ENCODE data around the gene DST. TPM values are rescaled to one million over a fixed set of nuclear protein-coding genes. Genes with fewer than 3 reads are reported as not detected.

Gene DST
- total and polyA plus RNA-seq, 2 of the 4 experiments (the other 2 are of a cell fraction), result 97.7 to 452 TPM

DNA sequence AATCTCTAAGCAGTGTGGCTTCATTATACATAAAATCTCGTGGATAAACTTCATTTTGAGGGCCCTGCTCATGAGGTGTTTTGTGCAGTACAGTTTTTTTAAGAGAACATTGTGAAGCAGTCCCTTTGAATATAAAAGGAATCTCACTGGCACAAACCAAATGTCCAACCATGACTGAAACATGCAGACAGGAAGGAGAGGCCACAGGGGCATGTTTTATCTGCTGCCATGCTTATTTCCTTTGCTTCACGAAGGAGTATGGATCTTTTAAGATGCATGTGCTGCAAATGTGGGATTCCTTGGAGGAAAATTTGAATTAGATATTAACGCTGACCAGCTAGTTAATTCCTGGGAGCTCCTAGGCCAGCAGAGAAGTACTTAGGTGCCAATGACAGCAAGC is 192.3 kb downstream of the DST start:
- Histone ChIP-seq H3K4ac (ENCODE audit: low read depth, low read length) (no peak overlapping the region), H3K9me1 (ENCODE audit: insufficient read depth, low read length) (peaks cover 3% of the 10 kb centered on the region; the same call in 1 of the 2 replicates), H3K23ac (ENCODE audit: low read depth, low read length) (no peak overlapping the region), H2BK20ac (ENCODE audit: low read depth, low read length) (no peak overlapping the region), H3K36me3 (ENCODE audit: control insufficient read depth, insufficient read depth, low read length) (peaks cover 4% of the 10 kb centered on the region), H3K9ac (ENCODE audit: low read depth, low read length) (no peak overlapping the region), H3K27ac (ENCODE audit: insufficient read depth, low read length) (no peak overlapping the region), H4K20me1 (ENCODE audit: insufficient read depth, low read length) (no peaks in the 10 kb centered on the region), H3K14ac (replicated peaks; ENCODE audit: low read depth, low read length) (no peak overlapping the region), H3K4me2 (ENCODE audit: low read depth, low read length) (no peak overlapping the region), H2AK9ac (replicated peaks; ENCODE audit: low read depth, low read length, poor library complexity) (no peak overlapping the region), H4K5ac (ENCODE audit: low read depth, low read length) (no peak overlapping the region), H2BK15ac (ENCODE audit: low read depth, low read length) (no peak overlapping the region), H2BK120ac (ENCODE audit: low read depth, low read length) (no peak overlapping the region), H2AFZ (replicated peaks; ENCODE audit: low read length, poor library complexity) (no peak overlapping the region), H3K79me1 (ENCODE audit: low read depth in 1 of 2, low read length in 2 of 2) (peaks cover 0 to 4% of the 10 kb centered on the region in 2 experiments; a peak in 2 of 4 replicates), H3K9me3 (ENCODE audit: control insufficient read depth, insufficient read depth, low read length) (no peaks in the 10 kb centered on the region), H3K56ac (ENCODE audit: extremely low read depth, insufficient read depth, low read length) (no peak overlapping the region), H3K18ac (ENCODE audit: low read depth, low read length) (peak overlapping the region; percentile 18; the same call in 1 of the 2 replicates), H2AK5ac (ENCODE audit: low read depth, low read length) (no peak overlapping the region), H4K8ac (ENCODE audit: low read depth in 2 of 2, low read length in 2 of 2) (no peak overlapping the region), H3K4me3 (ENCODE audit: insufficient read depth, low read depth, low read length) (no peak overlapping the region), H4K91ac (ENCODE audit: insufficient read depth, low read depth, low read length) (no peak overlapping the region), H3K27me3 (ENCODE audit: control insufficient read depth, insufficient read depth, low read length) (no peaks in the 10 kb centered on the region), H2BK5ac (ENCODE audit: low read depth, low read length, poor library complexity, severe bottlenecking) (no peak overlapping the region), H3K4me1 (ENCODE audit: control insufficient read depth, insufficient read depth, low read length) (peaks cover 5% of the 10 kb centered on the region)
- no peak for ATAC-seq (ENCODE audit: low read depth)
- dilution Hi-C loops (cut with HindIII; ENCODE audit: low sequenced_read_pairs, unreplicated experiment) (no loop called here), in situ Hi-C loops (cut with MboI; ENCODE audit: low sequenced_read_pairs) (no loop called here), intact Hi-C loops (cut with micrococcal nuclease) (loop anchor here (5.0 kb wide), 1 partner anchor 78 kb away; no protein-coding TSS in a partner anchor)
- ChIA-PET CTCF (no interaction called here), POLR2A (ENCODE audit: unreplicated experiment) (no interaction called here)
- no TSS peak for BruUV-seq (replicated peaks)
- no peak for TF ChIP-seq MAZ (IDR thresholded peaks at IDR 0.05; ENCODE audit: borderline replicate concordance, low read depth, low read length)
- TF ChIP-seq SMC3 (IDR thresholded peaks at IDR 0.05; ENCODE audit: low read depth, low read length), result no peak
- TF ChIP-seq, protein P1, sequence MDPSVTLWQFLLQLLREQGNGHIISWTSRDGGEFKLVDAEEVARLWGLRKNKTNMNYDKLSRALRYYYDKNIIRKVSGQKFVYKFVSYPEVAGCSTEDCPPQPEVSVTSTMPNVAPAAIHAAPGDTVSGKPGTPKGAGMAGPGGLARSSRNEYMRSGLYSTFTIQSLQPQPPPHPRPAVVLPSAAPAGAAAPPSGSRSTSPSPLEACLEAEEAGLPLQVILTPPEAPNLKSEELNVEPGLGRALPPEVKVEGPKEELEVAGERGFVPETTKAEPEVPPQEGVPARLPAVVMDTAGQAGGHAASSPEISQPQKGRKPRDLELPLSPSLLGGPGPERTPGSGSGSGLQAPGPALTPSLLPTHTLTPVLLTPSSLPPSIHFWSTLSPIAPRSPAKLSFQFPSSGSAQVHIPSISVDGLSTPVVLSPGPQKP (IDR thresholded peaks at IDR 0.05; ENCODE audit: borderline replicate concordance, low read depth, low read length), result no peak
- no peak for TF ChIP-seq CHD1 (IDR thresholded peaks at IDR 0.05; ENCODE audit: low read depth, low read length)
- no peak for TF ChIP-seq RFX5 (IDR thresholded peaks at IDR 0.05; ENCODE audit: low read depth, low read length)
- TF ChIP-seq, protein P2, sequence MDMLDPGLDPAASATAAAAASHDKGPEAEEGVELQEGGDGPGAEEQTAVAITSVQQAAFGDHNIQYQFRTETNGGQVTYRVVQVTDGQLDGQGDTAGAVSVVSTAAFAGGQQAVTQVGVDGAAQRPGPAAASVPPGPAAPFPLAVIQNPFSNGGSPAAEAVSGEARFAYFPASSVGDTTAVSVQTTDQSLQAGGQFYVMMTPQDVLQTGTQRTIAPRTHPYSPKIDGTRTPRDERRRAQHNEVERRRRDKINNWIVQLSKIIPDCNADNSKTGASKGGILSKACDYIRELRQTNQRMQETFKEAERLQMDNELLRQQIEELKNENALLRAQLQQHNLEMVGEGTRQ (IDR thresholded peaks at IDR 0.05; ENCODE audit: low read depth, low read length), result no peak
- TF ChIP-seq NFE2L2 (IDR thresholded peaks at IDR 0.05; ENCODE audit: low read depth, low read length), result no peak
- no peak for TF ChIP-seq MAFK (IDR thresholded peaks at IDR 0.05; ENCODE audit: low read depth, low read length)
- no peak for TF ChIP-seq BHLHE40 (IDR thresholded peaks at IDR 0.05; ENCODE audit: low read depth, low read length)
- 43% methylated on average over 1 of the region's 3 CpGs; no CpG with 5 or more reads in 1 of the 2 experiments for WGBS, 2 experiments (ENCODE audit: extremely low coverage in 2 of 2, insufficient read length in 1 of 2)
- no peak for DNase-seq
